HEK293 (cell line): ENCODE results near the gene TEF.

Source experiments
- AEBP2 ChIP-seq: fragments of 450-650 bp; formaldehyde crosslinking; IDR thresholded peaks from 2 replicates; pipeline ENCODE4 v1.5.1; 2016; ENCODE audit warnings: missing biosample characterization, missing genetic modification characterization, borderline replicate concordance
- BCL11A ChIP-seq: fragments of 450-650 bp; formaldehyde crosslinking; IDR thresholded peaks from 2 replicates; pipeline ENCODE4 v1.5.1; 2016; ENCODE audit warnings: low read depth, missing biosample characterization, missing genetic modification characterization
- BCL11B ChIP-seq: fragments of 450-650 bp; formaldehyde crosslinking; IDR thresholded peaks from 2 replicates; pipeline ENCODE4 v1.5.1; 2016; ENCODE audit warnings: low read depth, missing biosample characterization, missing genetic modification characterization
- ELK4 ChIP-seq: IDR thresholded peaks from 2 replicates; pipeline ENCODE4 v1.6.1; 2011; ENCODE audit warnings: mild to moderate bottlenecking, low read depth, low read length, borderline replicate concordance
- GFI1B ChIP-seq: fragments of 450-650 bp; formaldehyde crosslinking; IDR thresholded peaks from 2 replicates; pipeline ENCODE4 v1.5.1; 2016; ENCODE audit warnings: missing biosample characterization, missing genetic modification characterization
- KLF9 ChIP-seq: fragments of 450-650 bp; formaldehyde crosslinking; IDR thresholded peaks from 2 replicates; pipeline ENCODE4 v1.5.1; 2016; ENCODE audit warnings: missing biosample characterization, missing genetic modification characterization, low read depth
- OSR2 ChIP-seq: fragments of 450-650 bp; formaldehyde crosslinking; IDR thresholded peaks from 2 replicates; pipeline ENCODE4 v1.5.1; 2016; ENCODE audit warnings: missing biosample characterization, missing genetic modification characterization
- SP7 ChIP-seq: fragments of 450-650 bp; formaldehyde crosslinking; IDR thresholded peaks from 2 replicates; pipeline ENCODE4 v1.5.1; 2016; ENCODE audit warnings: missing biosample characterization, missing genetic modification characterization
- TRIM28 ChIP-seq: IDR thresholded peaks from 2 replicates; pipeline ENCODE4 v1.6.1; 2011; ENCODE audit warnings: low read length, control low read depth, borderline replicate concordance
- ZFHX2 ChIP-seq: fragments of 450-650 bp; formaldehyde crosslinking; conservative IDR thresholded peaks from 2 replicates; pipeline ENCODE4 v1.5.1; 2016; ENCODE audit warnings: missing biosample characterization, missing genetic modification characterization
- ZNF114 ChIP-seq: fragments of 450-650 bp; formaldehyde crosslinking; IDR thresholded peaks from 2 replicates; pipeline ENCODE4 v1.5.0; 2017; ENCODE audit warnings: missing biosample characterization, missing genetic modification characterization
- ZNF18 ChIP-seq: fragments of 450-650 bp; formaldehyde crosslinking; IDR thresholded peaks from 2 replicates; pipeline ENCODE4 v1.5.1; 2016; ENCODE audit warnings: missing biosample characterization, missing genetic modification characterization
- ZNF184 ChIP-seq: fragments of 450-650 bp; IDR thresholded peaks from 2 replicates; pipeline ENCODE4 v1.5.1; 2018; ENCODE audit warnings: missing biosample characterization, mild to moderate bottlenecking, missing genetic modification characterization
- ZNF223 ChIP-seq: fragments of 450-650 bp; formaldehyde crosslinking; IDR thresholded peaks from 2 replicates; pipeline ENCODE4 v1.5.1; 2016; ENCODE audit warnings: missing biosample characterization, missing genetic modification characterization
- ZNF274 ChIP-seq, 2 experiments: fragments of 200-500 bp in 1 of 2; fragments of 450-650 bp in 1 of 2; sonication (Bioruptor generic) in 1 of 2; formaldehyde crosslinking in 1 of 2; IDR thresholded peaks; 2 replicates each; pipeline versions ENCODE4 v1.5.1 to v1.6.1; 2014 to 2016; ENCODE audit warnings: borderline replicate concordance in 1 of 2, inconsistent platforms in 1 of 2, low read length in 1 of 2, missing biosample characterization in 1 of 2, missing genetic modification characterization in 1 of 2
- ZNF302 ChIP-seq: fragments of 450-650 bp; formaldehyde crosslinking; IDR thresholded peaks from 2 replicates; pipeline ENCODE4 v1.5.1; 2016; ENCODE audit warnings: missing biosample characterization, missing genetic modification characterization, low read depth
- ZNF350 ChIP-seq: fragments of 450-650 bp; formaldehyde crosslinking; IDR thresholded peaks from 2 replicates; pipeline ENCODE4 v1.5.0; 2017; ENCODE audit warnings: missing biosample characterization, mild to moderate bottlenecking, missing genetic modification characterization
- ZNF366 ChIP-seq: fragments of 450-650 bp; formaldehyde crosslinking; conservative IDR thresholded peaks from 2 replicates; pipeline ENCODE4 v1.5.1; 2016; ENCODE audit warnings: missing biosample characterization, missing genetic modification characterization
- ZNF394 ChIP-seq: fragments of 450-650 bp; formaldehyde crosslinking; IDR thresholded peaks from 2 replicates; pipeline ENCODE4 v1.5.1; 2016; ENCODE audit warnings: missing biosample characterization, missing genetic modification characterization, mild to moderate bottlenecking, moderate library complexity, borderline replicate concordance
- ZNF404 ChIP-seq: fragments of 450-650 bp; formaldehyde crosslinking; IDR thresholded peaks from 2 replicates; pipeline ENCODE4 v1.5.1; 2017; ENCODE audit warnings: missing biosample characterization, missing genetic modification characterization
- ZNF501 ChIP-seq: fragments of 450-650 bp; formaldehyde crosslinking; IDR thresholded peaks from 2 replicates; pipeline ENCODE4 v1.5.1; 2016; ENCODE audit warnings: missing biosample characterization, missing genetic modification characterization
- ZNF529 ChIP-seq: fragments of 450-650 bp; formaldehyde crosslinking; IDR thresholded peaks from 2 replicates; pipeline ENCODE4 v1.5.1; 2017; ENCODE audit warnings: missing genetic modification characterization, missing biosample characterization; ENCODE audit not compliant: insufficient replicate concordance
- ZNF544 ChIP-seq: fragments of 450-650 bp; formaldehyde crosslinking; IDR thresholded peaks from 2 replicates; pipeline ENCODE4 v1.5.0; 2017; ENCODE audit warnings: missing biosample characterization, missing genetic modification characterization
- ZNF548 ChIP-seq: fragments of 450-650 bp; formaldehyde crosslinking; IDR thresholded peaks from 2 replicates; pipeline ENCODE4 v1.5.1; 2016; ENCODE audit warnings: missing biosample characterization, missing genetic modification characterization
- ZNF549 ChIP-seq: fragments of 450-650 bp; IDR thresholded peaks from 2 replicates; pipeline ENCODE4 v1.5.1; 2018; ENCODE audit warnings: missing biosample characterization, missing genetic modification characterization, mild to moderate bottlenecking, inconsistent platforms, moderate library complexity
- ZNF623 ChIP-seq: fragments of 450-650 bp; formaldehyde crosslinking; IDR thresholded peaks from 2 replicates; pipeline ENCODE4 v1.5.1; 2016; ENCODE audit warnings: missing biosample characterization, missing genetic modification characterization
- ZSCAN16 ChIP-seq: fragments of 450-650 bp; formaldehyde crosslinking; IDR thresholded peaks from 2 replicates; pipeline ENCODE4 v1.5.1; 2016; ENCODE audit warnings: missing biosample characterization, missing genetic modification characterization
- ZSCAN4 ChIP-seq: fragments of 450-650 bp; formaldehyde crosslinking; IDR thresholded peaks from 2 replicates; pipeline ENCODE4 v1.5.1; 2017; ENCODE audit warnings: missing biosample characterization, missing genetic modification characterization
- TF ChIP-seq, protein P1 (sequence below): fragments of 450-650 bp; formaldehyde crosslinking; IDR thresholded peaks from 2 replicates; pipeline ENCODE4 v1.5.1; 2016; ENCODE audit warnings: missing biosample characterization, missing genetic modification characterization, borderline replicate concordance
- TF ChIP-seq, protein P2 (sequence below): sonication (generic); formaldehyde crosslinking; IDR thresholded peaks from 2 replicates; pipeline ENCODE4 v1.8.1; 2022; ENCODE audit warnings: mild to moderate bottlenecking, moderate library complexity, missing genetic modification reagents

TEF gene

GRCh38 chr22:41367039-41367679 lies 14.6 kb upstream of the TEF start (continued):
- TF ChIP-seq ZNF18 (tag by site-specific recombination) (peak; percentile 42; the same call in 1 of the 2 replicates), ZNF350 (no peak), ZNF549 (tag by site-specific recombination) (no peak), BCL11A (tag by site-specific recombination) (0 out of 2 replicates have a peak, but pooled peaks have one; percentile 40), ZNF302 (tag by site-specific recombination) (no peak), ZNF223 (tag by site-specific recombination) (no peak), SP7 (tag by site-specific recombination) (peak; percentile 85), ZNF366 (peak; percentile 43), ZNF623 (tag by site-specific recombination) (no peak), ZSCAN4 (tag by site-specific recombination) (no peak), ZNF394 (tag by site-specific recombination) (no peak), GFI1B (no peak), ZNF501 (tag by site-specific recombination) (no peak), ZNF184 (tag by site-specific recombination) (peak; percentile 85; the same call in 1 of the 2 replicates), ZSCAN16 (tag by site-specific recombination) (no peak), TRIM28 (peak; percentile 51; the same call in 1 of the 2 replicates), ZNF544 (peak; percentile 79; the same call in 1 of the 2 replicates), ZFHX2 (tag by site-specific recombination) (peak; percentile 94), ELK4 (no peak), OSR2 (tag by site-specific recombination) (peak; percentile 80), AEBP2 (no peak), ZNF529 (tag by site-specific recombination) (no peak), ZNF274 (IDR thresholded peaks at IDR 0.05; ENCODE audit: low read length) (no peak), ZNF274 (tag by site-specific recombination; IDR thresholded peaks at IDR 0.05; ENCODE audit: borderline replicate concordance) (no peak), BCL11B (tag by site-specific recombination) (peak; percentile 39; the same call in 1 of the 2 replicates), ZNF114 (tag by site-specific recombination) (no peak), ZNF404 (tag by site-specific recombination) (no peak), KLF9 (tag by site-specific recombination) (peak; percentile 75), ZNF548 (tag by site-specific recombination) (no peak)
- TF ChIP-seq, protein P1, sequence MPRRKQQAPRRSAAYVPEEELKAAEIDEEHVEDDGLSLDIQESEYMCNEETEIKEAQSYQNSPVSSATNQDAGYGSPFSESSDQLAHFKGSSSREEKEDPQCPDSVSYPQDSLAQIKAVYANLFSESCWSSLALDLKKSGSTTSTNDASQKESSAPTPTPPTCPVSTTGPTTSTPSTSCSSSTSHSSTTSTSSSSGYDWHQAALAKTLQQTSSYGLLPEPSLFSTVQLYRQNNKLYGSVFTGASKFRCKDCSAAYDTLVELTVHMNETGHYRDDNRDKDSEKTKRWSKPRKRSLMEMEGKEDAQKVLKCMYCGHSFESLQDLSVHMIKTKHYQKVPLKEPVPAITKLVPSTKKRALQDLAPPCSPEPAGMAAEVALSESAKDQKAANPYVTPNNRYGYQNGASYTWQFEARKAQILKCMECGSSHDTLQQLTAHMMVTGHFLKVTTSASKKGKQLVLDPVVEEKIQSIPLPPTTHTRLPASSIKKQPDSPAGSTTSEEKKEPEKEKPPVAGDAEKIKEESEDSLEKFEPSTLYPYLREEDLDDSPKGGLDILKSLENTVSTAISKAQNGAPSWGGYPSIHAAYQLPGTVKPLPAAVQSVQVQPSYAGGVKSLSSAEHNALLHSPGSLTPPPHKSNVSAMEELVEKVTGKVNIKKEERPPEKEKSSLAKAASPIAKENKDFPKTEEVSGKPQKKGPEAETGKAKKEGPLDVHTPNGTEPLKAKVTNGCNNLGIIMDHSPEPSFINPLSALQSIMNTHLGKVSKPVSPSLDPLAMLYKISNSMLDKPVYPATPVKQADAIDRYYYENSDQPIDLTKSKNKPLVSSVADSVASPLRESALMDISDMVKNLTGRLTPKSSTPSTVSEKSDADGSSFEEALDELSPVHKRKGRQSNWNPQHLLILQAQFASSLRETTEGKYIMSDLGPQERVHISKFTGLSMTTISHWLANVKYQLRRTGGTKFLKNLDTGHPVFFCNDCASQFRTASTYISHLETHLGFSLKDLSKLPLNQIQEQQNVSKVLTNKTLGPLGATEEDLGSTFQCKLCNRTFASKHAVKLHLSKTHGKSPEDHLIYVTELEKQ = peak; percentile 8; the same call in 1 of the 2 replicates
- TF ChIP-seq, protein P2, sequence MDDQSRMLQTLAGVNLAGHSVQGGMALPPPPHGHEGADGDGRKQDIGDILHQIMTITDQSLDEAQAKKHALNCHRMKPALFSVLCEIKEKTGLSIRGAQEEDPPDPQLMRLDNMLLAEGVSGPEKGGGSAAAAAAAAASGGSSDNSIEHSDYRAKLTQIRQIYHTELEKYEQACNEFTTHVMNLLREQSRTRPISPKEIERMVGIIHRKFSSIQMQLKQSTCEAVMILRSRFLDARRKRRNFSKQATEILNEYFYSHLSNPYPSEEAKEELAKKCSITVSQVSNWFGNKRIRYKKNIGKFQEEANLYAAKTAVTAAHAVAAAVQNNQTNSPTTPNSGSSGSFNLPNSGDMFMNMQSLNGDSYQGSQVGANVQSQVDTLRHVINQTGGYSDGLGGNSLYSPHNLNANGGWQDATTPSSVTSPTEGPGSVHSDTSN (CRISPR knock-in tag) = peak; percentile 74; the same call in 1 of the 2 replicates
